WTC11 (cell line): ENCODE results near the gene CPNE2. TPM values are rescaled to one million over a fixed set of nuclear protein-coding genes. Genes with fewer than 3 reads are reported as not detected.

ENCODE experiments used
- ATAC-seq: fragments of 200-7000 bp; cut with Tn5 transposase; 2 replicates; pipeline ENCODE4 v1.10.0; 2021; ENCODE audit warnings: mild to moderate bottlenecking, moderate library complexity
- CTCF ChIA-PET: fragments of 300-600 bp; sonication (Branson Sonifier 250); formaldehyde crosslinking; loops from one replicate; lab custom pipeline; 2021; ENCODE audit warnings: antibody characterized with exemption; lab: Charles Lee
- POLR2A ChIA-PET: fragments of 350-600 bp; sonication (Branson Sonifier 250); formaldehyde crosslinking; loops from one replicate; lab custom pipeline; 2021; ENCODE audit warnings: antibody characterized with exemption; lab: Charles Lee
- DNase-seq: peaks from one replicate; pipeline ENCODE4 v3.0.0; 2021; ENCODE audit warnings: low spot score
- H3K27ac Mint-ChIP-seq: 2 replicates; pipeline ENCODE4 v1.8.0; 2021; ENCODE audit warnings: mixed read lengths
- H3K27me3 Mint-ChIP-seq: 2 replicates; pipeline ENCODE4 v1.8.0; 2021; ENCODE audit warnings: low read depth, mild to moderate bottlenecking, moderate library complexity, mixed read lengths
- H3K36me3 Mint-ChIP-seq: 2 replicates; pipeline ENCODE4 v1.8.0; 2021; ENCODE audit warnings: mixed read lengths
- H3K4me1 Mint-ChIP-seq: 2 replicates; pipeline ENCODE4 v1.8.0; 2022; ENCODE audit warnings: mixed read lengths
- H3K4me3 Mint-ChIP-seq: 2 replicates; pipeline ENCODE4 v1.8.0; 2021; ENCODE audit warnings: mild to moderate bottlenecking, moderate library complexity, mixed read lengths
- H3K9me3 Mint-ChIP-seq: 2 replicates; pipeline ENCODE4 v1.8.0; 2021; ENCODE audit warnings: mixed read lengths
- ATF1 ChIP-seq: sonication (generic); formaldehyde crosslinking; IDR thresholded peaks from 2 replicates; pipeline ENCODE4 v1.8.1; 2023; ENCODE audit warnings: mild to moderate bottlenecking, moderate library complexity, missing genetic modification reagents
- E2F5 ChIP-seq: sonication (generic); formaldehyde crosslinking; IDR thresholded peaks from 2 replicates; pipeline ENCODE4 v1.8.1; 2022; ENCODE audit warnings: mild to moderate bottlenecking, moderate library complexity, missing genetic modification reagents
- GABPB1 ChIP-seq: sonication (generic); formaldehyde crosslinking; IDR thresholded peaks from 2 replicates; pipeline ENCODE4 v1.8.1; 2023; ENCODE audit warnings: mild to moderate bottlenecking, missing genetic modification reagents
- GRHL2 ChIP-seq: fragments of 250-450 bp; sonication (Bioruptor Pico); IDR thresholded peaks from 2 replicates; pipeline ENCODE4 v1.8.0; 2022; ENCODE audit warnings: mild to moderate bottlenecking, moderate library complexity; ENCODE audit not compliant: insufficient replicate concordance, severe bottlenecking
- GTF2I ChIP-seq: fragments of 250-450 bp; sonication (Bioruptor Pico); conservative IDR thresholded peaks from 2 replicates; pipeline ENCODE4 v1.4.0; 2021; ENCODE audit warnings: mild to moderate bottlenecking
- HMGA2 ChIP-seq: fragments of 250-450 bp; sonication (Bioruptor Pico); IDR thresholded peaks from 2 replicates; pipeline ENCODE4 v1.4.0; 2021; ENCODE audit warnings: mild to moderate bottlenecking, moderate library complexity
- MXD4 ChIP-seq: fragments of 250-450 bp; sonication (Bioruptor Pico); IDR thresholded peaks from 2 replicates; pipeline ENCODE4 v1.8.0; 2021; ENCODE audit warnings: mild to moderate bottlenecking, moderate library complexity, borderline replicate concordance
- MYBL2 ChIP-seq: sonication (generic); formaldehyde crosslinking; IDR thresholded peaks from 2 replicates; pipeline ENCODE4 v1.8.1; 2023; ENCODE audit warnings: mild to moderate bottlenecking, moderate library complexity, missing genetic modification reagents
- NR2C2 ChIP-seq: sonication (generic); formaldehyde crosslinking; IDR thresholded peaks from 2 replicates; pipeline ENCODE4 v1.8.0; 2022; ENCODE audit warnings: mild to moderate bottlenecking, missing genetic modification reagents
- PREB ChIP-seq: sonication (generic); formaldehyde crosslinking; IDR thresholded peaks from 2 replicates; pipeline ENCODE4 v1.8.1; 2022; ENCODE audit warnings: mild to moderate bottlenecking, missing genetic modification reagents, moderate library complexity, borderline replicate concordance
- SOX15 ChIP-seq: fragments of 250-450 bp; sonication (Bioruptor Pico); IDR thresholded peaks from 2 replicates; pipeline ENCODE4 v1.9.0; 2021; ENCODE audit warnings: mild to moderate bottlenecking
- TP53 ChIP-seq: sonication (generic); formaldehyde crosslinking; IDR thresholded peaks from 2 replicates; pipeline ENCODE4 v1.8.1; 2023; ENCODE audit warnings: mild to moderate bottlenecking, missing genetic modification reagents
- ZBTB21 ChIP-seq: sonication (generic); formaldehyde crosslinking; IDR thresholded peaks from 2 replicates; pipeline ENCODE4 v1.8.1; 2023; ENCODE audit warnings: mild to moderate bottlenecking, missing genetic modification reagents, borderline replicate concordance
- ZBTB43 ChIP-seq: sonication (generic); formaldehyde crosslinking; IDR thresholded peaks from 2 replicates; pipeline ENCODE4 v1.8.1; 2023; ENCODE audit warnings: mild to moderate bottlenecking, missing genetic modification reagents
- ZMAT4 ChIP-seq: fragments of 250-450 bp; sonication (Bioruptor Pico); IDR thresholded peaks from 2 replicates; pipeline ENCODE4 v1.9.0; 2021; ENCODE audit warnings: mild to moderate bottlenecking
- ZNF219 ChIP-seq: sonication (generic); formaldehyde crosslinking; IDR thresholded peaks from 2 replicates; pipeline ENCODE4 v1.8.0; 2023; ENCODE audit warnings: missing genetic modification reagents, mild to moderate bottlenecking, borderline replicate concordance
- total RNA-seq: library from RNA; stranded (reverse); gene quantifications from 3 replicates; pipeline ENCODE4 v1.2.3, GENCODE V29; 2021
- TF ChIP-seq, protein P1 (sequence below): fragments of 250-450 bp; sonication (Bioruptor Pico); IDR thresholded peaks from 2 replicates; pipeline ENCODE4 v1.8.0; 2021; ENCODE audit warnings: mild to moderate bottlenecking
- TF ChIP-seq, protein P2 (sequence below): fragments of 250-450 bp; sonication (Bioruptor Pico); conservative IDR thresholded peaks from 2 replicates; pipeline ENCODE4 v1.9.0; 2021; ENCODE audit warnings: mild to moderate bottlenecking
- TF ChIP-seq, protein P3 (sequence below): sonication (generic); formaldehyde crosslinking; IDR thresholded peaks from 2 replicates; pipeline ENCODE4 v1.8.0; 2022; ENCODE audit warnings: mild to moderate bottlenecking, missing genetic modification reagents

CPNE2 gene
- total RNA-seq, 1 experiment from 2014 or later = 14.0 TPM

- H3K36me3 Mint-ChIP-seq = no peaks in the 10 kb centered on the region
- no peaks in the 10 kb centered on the region for H3K9me3 Mint-ChIP-seq
- no peak for DNase-seq
- H3K4me3 Mint-ChIP-seq = no peak overlapping the region
- H3K27me3 Mint-ChIP-seq = no peaks in the 10 kb centered on the region
- no peak overlapping the region for H3K27ac Mint-ChIP-seq
- H3K4me1 Mint-ChIP-seq = peaks cover 8% of the 10 kb centered on the region; the same call in 1 of the 2 replicates
- TF ChIP-seq HMGA2 (CRISPR knock-in tag) = no peak
- TF ChIP-seq GRHL2 (CRISPR knock-in tag) = no peak
- no peak for TF ChIP-seq MYBL2 (CRISPR knock-in tag)
- POLR2A ChIA-PET = interaction anchor here (0.6 kb wide), 2 partner anchors 10 to 78 kb away, joined by 3 read pairs; no protein-coding TSS in a partner anchor
- CTCF ChIA-PET = interaction anchor here (2.3 to 2.5 kb wide), 2 partner anchors 10 to 43 kb away, joined by 6 to 16 read pairs; partner anchors contain the start of gene CPNE2
- no peak for ATAC-seq
Observed at GRCh38 chr16:57134982-57135381, 42.6 kb downstream of the CPNE2 start.

- Mint-ChIP-seq H3K4me1 (peaks cover 8% of the 10 kb centered on the region; the same call in 1 of the 2 replicates), H3K36me3 (no peaks in the 10 kb centered on the region), H3K4me3 (no peak overlapping the region), H3K27me3 (no peaks in the 10 kb centered on the region), H3K9me3 (no peaks in the 10 kb centered on the region), H3K27ac (no peak overlapping the region)
- TF ChIP-seq, protein P1, sequence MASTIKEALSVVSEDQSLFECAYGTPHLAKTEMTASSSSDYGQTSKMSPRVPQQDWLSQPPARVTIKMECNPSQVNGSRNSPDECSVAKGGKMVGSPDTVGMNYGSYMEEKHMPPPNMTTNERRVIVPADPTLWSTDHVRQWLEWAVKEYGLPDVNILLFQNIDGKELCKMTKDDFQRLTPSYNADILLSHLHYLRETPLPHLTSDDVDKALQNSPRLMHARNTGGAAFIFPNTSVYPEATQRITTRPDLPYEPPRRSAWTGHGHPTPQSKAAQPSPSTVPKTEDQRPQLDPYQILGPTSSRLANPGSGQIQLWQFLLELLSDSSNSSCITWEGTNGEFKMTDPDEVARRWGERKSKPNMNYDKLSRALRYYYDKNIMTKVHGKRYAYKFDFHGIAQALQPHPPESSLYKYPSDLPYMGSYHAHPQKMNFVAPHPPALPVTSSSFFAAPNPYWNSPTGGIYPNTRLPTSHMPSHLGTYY (CRISPR knock-in tag) = no peak
- TF ChIP-seq GABPB1 (CRISPR knock-in tag) (no peak), TP53 (CRISPR knock-in tag) (no peak), ZMAT4 (CRISPR knock-in tag) (no peak), MXD4 (CRISPR knock-in tag) (no peak), ZBTB43 (CRISPR knock-in tag) (no peak), ATF1 (CRISPR knock-in tag) (no peak), PREB (CRISPR knock-in tag) (no peak), ZNF219 (CRISPR knock-in tag) (no peak)
- TF ChIP-seq, protein P2, sequence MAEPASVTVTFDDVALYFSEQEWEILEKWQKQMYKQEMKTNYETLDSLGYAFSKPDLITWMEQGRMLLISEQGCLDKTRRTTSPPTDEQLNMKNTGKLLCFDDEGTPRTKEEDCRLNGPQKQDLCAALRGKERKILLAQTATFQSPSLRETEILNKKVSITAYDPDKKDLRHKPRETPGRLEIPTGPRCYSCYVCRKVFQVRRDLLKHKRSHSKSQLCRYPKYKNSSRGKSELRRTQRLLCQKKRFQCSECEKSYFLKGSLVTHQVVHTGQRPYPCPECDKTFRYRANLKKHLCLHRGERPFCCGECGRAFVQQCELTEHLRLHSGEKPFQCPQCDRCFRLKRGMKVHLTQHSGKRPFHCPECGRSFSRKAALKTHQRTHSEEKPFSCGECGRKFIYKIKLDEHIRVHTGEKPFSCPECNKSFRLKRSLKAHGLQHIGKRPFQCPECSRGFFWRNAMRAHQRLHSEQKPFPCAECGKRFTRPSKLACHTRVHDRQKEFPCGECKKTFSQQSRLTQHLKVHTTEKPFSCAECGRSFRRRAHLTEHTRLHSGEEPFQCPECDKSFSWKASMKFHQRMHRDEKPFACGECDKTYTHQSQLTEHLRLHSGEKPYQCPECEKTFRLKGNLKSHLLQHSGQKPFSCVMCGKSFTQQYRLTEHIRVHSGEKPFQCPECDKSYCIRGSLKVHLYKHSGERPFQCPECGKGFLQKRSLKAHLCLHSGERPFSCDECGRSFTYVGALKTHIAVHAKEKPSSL = no peak
- DNase-seq (no peak), ATAC-seq (no peak)
- CTCF ChIA-PET = interaction anchor here (1.2 kb wide), 1 partner anchor 14 kb away, joined by 3 read pairs; no protein-coding TSS in a partner anchor
- POLR2A ChIA-PET = no interaction called here
Observed at GRCh38 chr16:57137043-57137442, 44.7 kb downstream of the CPNE2 start.

- no peaks in the 10 kb centered on the region for H3K27me3 Mint-ChIP-seq
- H3K4me1 Mint-ChIP-seq = peaks cover 11% of the 10 kb centered on the region
- H3K4me3 Mint-ChIP-seq = no peak overlapping the region
- H3K27ac Mint-ChIP-seq = peak overlapping the region; percentile 18; the same call in 1 of the 2 replicates
- ATAC-seq (no peak), DNase-seq (no peak)
- H3K9me3 Mint-ChIP-seq = no peaks in the 10 kb centered on the region
- no peaks in the 10 kb centered on the region for H3K36me3 Mint-ChIP-seq
- CTCF ChIA-PET = interaction anchor here (1.2 kb wide), 1 partner anchor 14 kb away, joined by 3 read pairs; no protein-coding TSS in a partner anchor
- TF ChIP-seq SOX15 (CRISPR knock-in tag) = no peak
- TF ChIP-seq, protein P3, sequence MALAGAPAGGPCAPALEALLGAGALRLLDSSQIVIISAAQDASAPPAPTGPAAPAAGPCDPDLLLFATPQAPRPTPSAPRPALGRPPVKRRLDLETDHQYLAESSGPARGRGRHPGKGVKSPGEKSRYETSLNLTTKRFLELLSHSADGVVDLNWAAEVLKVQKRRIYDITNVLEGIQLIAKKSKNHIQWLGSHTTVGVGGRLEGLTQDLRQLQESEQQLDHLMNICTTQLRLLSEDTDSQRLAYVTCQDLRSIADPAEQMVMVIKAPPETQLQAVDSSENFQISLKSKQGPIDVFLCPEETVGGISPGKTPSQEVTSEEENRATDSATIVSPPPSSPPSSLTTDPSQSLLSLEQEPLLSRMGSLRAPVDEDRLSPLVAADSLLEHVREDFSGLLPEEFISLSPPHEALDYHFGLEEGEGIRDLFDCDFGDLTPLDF = no peak
- TF ChIP-seq GRHL2 (CRISPR knock-in tag) = no peak
- no peak for TF ChIP-seq E2F5 (CRISPR knock-in tag)
- TF ChIP-seq NR2C2 (CRISPR knock-in tag) = no peak
- TF ChIP-seq GTF2I = no peak
- no peak for TF ChIP-seq ZBTB21 (CRISPR knock-in tag)
- no peak for TF ChIP-seq HMGA2 (CRISPR knock-in tag)
- POLR2A ChIA-PET = no interaction called here
Observed at GRCh38 chr16:57137566-57138273, 45.3 kb downstream of the CPNE2 start.
